K562 (cell line): ENCODE measurements around the gene CAPN7.

Experiments
- BMI1 ChIP-seq: fragments of 150-350 bp; IDR thresholded peaks from 2 replicates; pipeline ENCODE4 v1.6.1; 2014; ENCODE audit warnings: low read length
- IRF2 ChIP-seq: sonication (generic); formaldehyde crosslinking; IDR thresholded peaks from 2 replicates; pipeline ENCODE4 v1.8.1; 2022; ENCODE audit warnings: mild to moderate bottlenecking, missing genetic modification reagents
- LARP7 ChIP-seq: fragments of 450-650 bp; IDR thresholded peaks from 2 replicates; pipeline ENCODE4 v1.6.1; 2016
- MAFK ChIP-seq: IDR thresholded peaks from 2 replicates; pipeline ENCODE4 v1.6.1; 2011; ENCODE audit warnings: low read length, improper control_type of control experiment
- NELFE ChIP-seq: IDR thresholded peaks from 2 replicates; pipeline ENCODE4 v1.6.1; 2011; ENCODE audit warnings: mild to moderate bottlenecking; ENCODE audit not compliant: insufficient read depth, insufficient read length
- POLR2AphosphoS5 ChIP-seq: IDR thresholded peaks from 2 replicates; pipeline ENCODE4 v1.6.1; 2011; ENCODE audit warnings: mild to moderate bottlenecking, low read depth, low read length, moderate library complexity; ENCODE audit not compliant: control insufficient read depth, insufficient read depth
- ZFP30 ChIP-seq: fragments of 250-450 bp; sonication (Bioruptor Pico); IDR thresholded peaks from 2 replicates; pipeline ENCODE4 v1.8.0; 2022; ENCODE audit warnings: moderate library complexity, mild to moderate bottlenecking, inconsistent platforms, borderline replicate concordance
- ZNF263 ChIP-seq: sonication (generic); formaldehyde crosslinking; IDR thresholded peaks from 2 replicates; pipeline ENCODE4 v1.8.0; 2022; ENCODE audit warnings: mild to moderate bottlenecking, missing genetic modification reagents, borderline replicate concordance
- TF ChIP-seq, protein P1 (sequence below): fragments of 450-650 bp; IDR thresholded peaks from 2 replicates; pipeline ENCODE4 v1.6.1; 2016

- TF ChIP-seq, protein P1, sequence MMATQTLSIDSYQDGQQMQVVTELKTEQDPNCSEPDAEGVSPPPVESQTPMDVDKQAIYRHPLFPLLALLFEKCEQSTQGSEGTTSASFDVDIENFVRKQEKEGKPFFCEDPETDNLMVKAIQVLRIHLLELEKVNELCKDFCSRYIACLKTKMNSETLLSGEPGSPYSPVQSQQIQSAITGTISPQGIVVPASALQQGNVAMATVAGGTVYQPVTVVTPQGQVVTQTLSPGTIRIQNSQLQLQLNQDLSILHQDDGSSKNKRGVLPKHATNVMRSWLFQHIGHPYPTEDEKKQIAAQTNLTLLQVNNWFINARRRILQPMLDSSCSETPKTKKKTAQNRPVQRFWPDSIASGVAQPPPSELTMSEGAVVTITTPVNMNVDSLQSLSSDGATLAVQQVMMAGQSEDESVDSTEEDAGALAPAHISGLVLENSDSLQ, result no peak
- no peak for TF ChIP-seq ZFP30 (CRISPR knock-in tag)
- no peak for TF ChIP-seq IRF2 (CRISPR knock-in tag)
- TF ChIP-seq NELFE, result no peak
- TF ChIP-seq BMI1, result no peak
- TF ChIP-seq LARP7, result no peak
- no peak for TF ChIP-seq MAFK
- no peak for TF ChIP-seq ZNF263 (CRISPR knock-in tag)
- TF ChIP-seq POLR2AphosphoS5, result no peak
These were observed 70.1 kb downstream of the CAPN7 start for GRCh38 chr3:15276028-15276724.
